SH-SY5Y (cell line): ENCODE data around the gene EGFL7.

Source experiments
- GATA2 ChIP-seq: IDR thresholded peaks from 2 replicates; pipeline ENCODE4 v1.6.1; 2011; ENCODE audit warnings: mild to moderate bottlenecking, low read depth, low read length
- GATA3 ChIP-seq: IDR thresholded peaks from 2 replicates; pipeline ENCODE4 v1.6.1; 2011; ENCODE audit warnings: low read depth, mild to moderate bottlenecking, low read length, moderate library complexity

DNA sequence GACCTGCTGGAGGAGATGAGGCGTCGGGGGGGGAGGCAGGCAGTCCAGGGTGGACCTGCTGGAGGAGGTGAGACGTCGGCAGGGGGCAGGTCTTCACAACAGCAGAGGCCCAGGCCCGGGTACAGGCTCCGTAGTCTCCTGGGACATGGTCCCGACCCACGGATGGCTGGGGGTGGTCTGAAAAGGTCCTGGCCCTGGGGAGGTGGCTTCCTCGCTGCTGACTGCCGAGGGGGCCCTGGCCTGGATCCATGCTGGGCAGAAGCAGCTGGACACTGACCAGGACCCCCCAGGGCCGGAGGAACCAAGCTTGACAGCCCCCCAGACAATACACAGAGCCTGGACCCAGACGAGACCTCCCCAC, 8.5 kb downstream of the EGFL7 start:
- TF ChIP-seq GATA2 (no peak), GATA3 (no peak)
